Measurements from ENCODE around the gene ADAMTS16.

GRCh38 chr5:5332287-5332686, 192.2 kb downstream of the ADAMTS16 start:
- TF ChIP-seq POLR2A (IDR thresholded peaks at IDR 0.05) (no peak), CTCF (IDR thresholded peaks at IDR 0.05) (no peak), EP300 (IDR thresholded peaks at IDR 0.05) (no peak)

Measured in ovary (tissue), 3 donors.